Activated T-cell treated with anti-CD3 and anti-CD28 coated beads, Interleukin-2, amount 50 U/mL, for 48 hours (primary cell): ENCODE measurements around the gene UBL4B.
A peak's percentile ranks its signal among the peaks of the same experiment; 100 is the strongest.

Source experiments
- DNase-seq, 2 experiments: peaks; one replicate each; pipeline ENCODE4 v3.0.0-alpha.2; 2020

The UBL4B gene

DNA sequence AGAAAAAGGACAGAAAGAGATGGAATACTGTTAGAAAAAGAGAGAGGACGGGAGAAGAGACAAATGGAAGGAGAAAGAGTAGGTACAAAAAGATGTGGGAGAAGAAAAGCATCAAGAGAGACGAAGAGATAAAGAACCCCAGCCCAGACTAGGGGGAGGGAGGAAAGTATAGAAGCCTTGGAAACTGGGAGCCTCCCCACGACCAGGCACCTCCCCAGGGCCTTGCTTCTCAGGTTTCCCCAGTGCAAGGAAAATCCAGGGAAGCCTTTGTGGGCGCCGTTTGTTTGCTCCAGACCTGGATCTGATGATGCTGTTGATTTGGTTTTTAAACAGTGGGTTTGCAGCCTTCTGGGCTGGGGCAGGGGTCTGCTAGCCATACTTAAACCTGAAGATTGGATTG is 26.6 kb upstream of the UBL4B start:
- no peak for DNase-seq

DNA sequence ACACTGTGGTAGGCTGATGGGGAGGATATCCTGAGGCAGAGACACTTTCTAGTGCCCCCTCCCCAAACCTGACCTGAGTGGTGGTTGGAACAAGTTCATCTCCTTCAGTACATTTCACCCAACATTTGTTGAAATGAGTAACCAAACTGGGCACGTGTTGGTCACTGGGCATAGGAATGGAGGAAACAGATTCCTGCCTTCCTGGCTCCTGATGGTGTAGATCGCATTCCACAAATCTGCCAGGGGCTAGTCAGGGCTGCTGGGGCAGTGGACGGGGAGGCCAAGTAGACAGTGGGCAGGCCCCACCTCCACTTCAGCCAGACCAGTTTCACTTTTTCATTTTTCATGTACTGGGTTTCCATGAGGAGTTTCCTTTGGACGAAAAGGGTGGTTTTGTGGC is 25.3 kb upstream of the UBL4B start:
- no peak for DNase-seq

DNA sequence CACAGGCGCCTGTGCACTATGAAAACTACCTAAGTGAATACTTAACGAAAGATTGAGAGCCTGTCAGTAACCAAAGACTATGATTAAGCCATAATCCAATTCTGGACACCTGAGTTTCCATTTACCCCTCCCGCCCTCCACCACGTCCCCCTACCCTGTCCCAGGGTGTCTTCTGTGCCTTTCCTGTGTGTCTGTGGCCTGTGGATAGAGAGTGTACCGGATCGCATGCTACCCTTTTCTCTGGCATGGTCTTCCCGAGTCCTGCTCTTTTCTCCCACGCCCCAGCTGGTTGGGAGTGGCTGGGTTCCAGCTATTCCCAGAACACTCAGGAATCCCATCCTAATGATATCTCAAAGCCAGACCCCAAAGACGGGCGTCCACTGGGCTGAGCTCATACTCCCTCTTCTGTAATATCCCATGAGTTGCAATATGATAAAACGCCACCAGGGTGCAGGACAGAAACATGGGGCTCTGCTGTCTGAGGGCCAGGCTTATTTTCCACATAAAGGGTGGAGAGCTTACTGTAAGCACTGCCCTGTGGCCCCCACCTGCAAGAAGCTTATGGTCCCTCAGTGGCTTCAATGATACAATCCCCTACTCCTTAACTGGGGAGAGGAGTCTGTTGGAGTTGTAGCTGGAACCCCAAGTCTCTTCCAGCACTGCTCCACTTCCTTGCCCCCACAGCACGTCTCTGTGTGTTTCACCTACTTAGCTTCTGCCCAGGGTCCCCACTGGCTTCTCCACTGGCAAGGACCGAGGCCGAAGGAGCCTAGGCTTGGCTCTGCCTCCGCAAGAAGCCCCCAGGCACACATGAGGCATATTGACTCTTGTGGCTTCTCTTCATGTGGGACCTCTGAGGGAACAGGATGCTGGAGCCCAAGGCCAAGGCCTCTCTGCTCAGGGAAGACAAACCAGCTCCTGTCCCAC is 24.2 kb upstream of the UBL4B start:
- peak; percentile 59 to 61 for DNase-seq

DNA sequence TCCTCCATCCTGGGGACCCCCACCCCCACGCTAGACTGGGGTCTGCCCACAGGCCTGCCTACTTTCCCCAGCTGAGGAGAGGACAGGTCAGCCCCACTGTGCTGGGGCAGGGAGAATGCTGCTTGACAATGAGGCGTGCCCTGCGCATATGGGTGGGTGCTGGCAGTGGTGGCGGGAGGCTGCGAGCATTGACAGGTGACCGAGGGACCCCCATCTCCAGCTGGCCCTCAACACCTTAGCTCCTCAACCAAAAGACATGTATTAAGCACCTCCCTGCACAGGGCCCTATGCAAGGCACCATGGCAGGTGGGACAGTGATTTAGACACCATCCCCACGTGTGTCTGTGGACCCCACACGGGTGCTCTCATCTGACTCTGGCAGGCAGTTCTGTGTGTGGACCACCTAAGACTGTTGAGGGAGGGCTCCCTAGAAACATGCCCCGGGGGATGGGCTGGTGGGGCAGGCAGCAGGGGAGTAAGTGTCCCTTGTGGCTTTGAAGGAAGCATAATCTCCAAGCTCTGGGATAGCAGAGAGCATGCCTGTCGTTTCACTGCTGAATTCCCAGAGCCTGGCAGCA is 23.4 kb upstream of the UBL4B start:
- no peak for DNase-seq

DNA sequence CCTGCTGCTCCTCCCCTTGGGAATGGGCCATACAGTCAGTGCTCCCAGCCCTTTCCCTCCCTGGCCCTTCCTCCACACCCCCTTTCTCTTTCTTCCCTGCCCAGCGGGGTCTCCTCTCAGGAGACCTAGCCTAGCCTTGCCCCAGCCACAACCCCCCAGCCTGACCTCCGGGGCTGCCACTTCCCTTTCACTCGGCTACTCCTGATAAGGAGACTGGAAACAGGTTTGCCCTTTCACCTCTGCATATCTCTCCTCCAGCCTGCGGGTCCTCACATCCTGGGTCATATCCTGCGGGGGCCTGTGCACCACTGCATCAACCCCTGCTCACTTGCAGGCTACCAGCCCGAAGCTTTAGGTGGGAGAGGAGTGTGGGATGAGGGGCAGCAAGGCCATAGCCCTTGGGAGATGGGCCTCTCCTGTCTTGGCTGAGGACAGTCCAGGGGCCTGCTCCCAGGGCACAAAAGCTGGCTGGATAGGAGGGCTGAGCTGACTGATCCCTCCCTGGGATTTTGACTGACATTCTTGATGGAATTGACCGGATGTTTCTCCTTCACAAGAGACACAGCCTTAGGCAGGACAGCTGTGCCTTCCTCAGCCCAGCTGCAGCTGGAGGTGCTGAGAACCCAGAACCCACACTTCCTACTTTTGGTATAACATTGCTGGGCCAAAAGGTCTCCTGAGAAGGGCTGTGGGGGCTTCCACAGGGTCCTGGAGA is 22.5 kb upstream of the UBL4B start:
- DNase-seq, result no peak

DNA sequence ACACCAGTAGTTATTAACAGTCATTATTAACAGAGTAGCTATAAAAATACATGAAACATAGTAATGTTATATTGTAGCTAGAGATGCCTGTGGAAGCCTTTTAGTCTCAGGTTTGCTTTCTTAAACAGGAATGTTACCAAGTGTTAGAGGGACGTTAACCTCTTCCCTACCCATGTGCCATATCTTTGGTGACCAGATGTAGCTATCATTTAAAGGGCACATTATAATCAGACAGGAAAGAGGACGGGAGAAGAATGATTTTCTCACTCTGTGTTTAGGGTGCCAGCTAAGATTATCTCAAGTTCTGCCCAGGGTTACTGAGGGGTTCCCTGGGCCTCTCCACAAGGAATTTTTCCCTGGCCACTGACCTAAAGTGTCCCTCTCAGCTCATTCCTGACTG is 20.9 kb upstream of the UBL4B start:
- DNase-seq, result no peak

DNA sequence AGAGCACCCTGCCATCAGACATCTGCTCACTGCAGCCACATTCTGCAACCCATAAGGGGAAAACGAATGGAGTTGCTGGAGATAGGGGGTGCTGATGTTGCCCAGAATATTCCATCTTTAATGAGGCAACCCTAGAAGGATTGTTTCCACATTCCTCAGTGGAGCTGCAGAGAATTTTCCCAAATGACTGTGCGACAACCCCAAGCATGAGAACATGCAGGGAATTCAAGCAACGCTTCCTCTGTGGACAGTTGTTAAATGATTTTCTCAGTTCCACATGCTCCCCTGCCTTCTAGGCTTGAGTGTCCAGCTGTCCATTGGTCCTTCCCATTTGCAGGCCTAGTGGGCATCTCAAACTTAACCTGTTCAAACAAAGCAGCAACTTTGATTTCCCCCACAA is 20.5 kb upstream of the UBL4B start:
- no peak for DNase-seq

DNA sequence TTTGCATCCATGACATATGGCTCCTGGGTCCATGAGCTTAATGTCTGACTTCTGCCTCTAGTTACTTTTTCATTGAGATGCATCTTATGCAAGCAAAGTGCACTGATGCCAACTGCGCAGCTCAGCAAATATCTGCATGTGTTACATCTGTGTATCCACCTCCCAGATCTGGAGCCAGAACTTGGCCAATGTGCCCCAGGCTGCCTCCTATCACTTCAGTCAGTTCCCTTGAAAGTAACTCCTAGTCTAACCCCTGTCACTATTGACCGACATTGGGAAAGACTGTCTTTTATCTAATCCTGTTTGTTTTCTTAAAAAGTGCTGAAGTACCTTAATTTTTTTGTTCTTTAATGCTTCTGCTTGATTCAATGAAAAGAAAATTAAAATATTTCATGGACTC is 19.3 kb upstream of the UBL4B start:
- DNase-seq, result no peak

DNA sequence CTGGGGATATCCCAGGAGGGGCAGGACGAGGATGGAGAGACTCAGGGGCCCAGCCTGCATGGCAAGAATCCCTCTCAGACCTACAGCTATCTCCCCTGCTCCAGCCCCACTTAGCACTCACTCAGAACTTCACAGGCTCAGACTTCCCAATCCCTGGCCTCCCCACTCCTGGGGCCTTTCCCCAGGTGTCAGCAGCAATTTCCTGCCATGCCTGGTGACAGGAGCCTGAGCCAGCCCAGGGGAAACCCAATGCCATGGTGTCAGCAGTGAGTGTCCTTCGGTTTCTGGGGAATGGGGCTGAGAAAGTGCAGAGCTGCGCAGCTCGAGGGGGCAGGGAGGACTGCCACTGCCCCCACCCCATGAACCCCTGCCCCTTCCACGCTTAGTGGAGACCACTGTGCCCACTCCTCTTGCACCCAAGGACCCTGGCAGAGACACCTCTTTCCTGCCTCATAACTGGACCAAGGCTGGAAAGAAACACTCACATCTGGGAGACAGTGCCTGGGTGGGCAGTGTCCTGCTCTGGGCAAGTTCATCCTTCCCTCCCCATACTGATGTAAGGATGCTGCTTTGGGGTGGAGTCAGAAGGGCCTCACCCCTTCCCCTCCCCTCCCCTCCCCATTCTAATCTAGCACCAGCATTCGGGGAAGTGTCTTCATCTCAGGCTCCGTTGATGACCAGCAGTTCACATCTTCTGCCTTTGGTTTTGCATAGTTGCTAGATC is 17.1 kb upstream of the UBL4B start:
- DNase-seq, result no peak

DNA sequence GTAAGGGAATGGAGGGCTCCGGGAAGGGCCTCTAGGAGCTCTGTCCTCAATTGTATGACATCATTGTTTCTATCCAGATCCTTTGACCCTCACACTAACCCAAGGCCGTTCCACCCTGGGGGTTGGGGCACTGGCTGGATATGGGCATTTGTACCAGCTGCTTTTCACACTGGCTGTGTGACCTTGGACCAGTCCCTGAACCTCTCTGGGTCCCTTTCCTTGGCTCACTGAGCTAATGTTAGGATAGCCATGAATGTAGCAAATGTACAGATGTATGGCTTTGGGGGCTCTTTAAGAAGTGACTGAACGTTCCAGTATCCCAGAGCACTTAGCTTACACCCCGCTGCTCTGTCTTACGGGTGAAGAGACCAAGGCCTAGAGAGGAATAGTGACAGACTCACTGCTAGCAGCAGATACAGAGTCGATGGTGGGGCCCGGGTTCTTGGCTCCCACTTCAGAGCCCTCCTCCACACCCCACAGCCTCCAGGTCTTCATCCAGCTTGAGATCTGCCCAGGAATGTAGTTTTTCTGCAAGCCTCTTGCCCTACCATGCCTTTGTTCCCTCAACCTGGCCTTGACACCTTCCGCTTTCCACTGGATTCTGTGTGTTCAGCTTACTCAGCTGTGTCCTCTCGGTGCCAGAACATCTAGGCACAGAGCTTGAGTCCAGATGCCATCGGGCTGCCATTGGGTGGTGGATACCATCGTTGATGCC is 14.6 kb upstream of the UBL4B start:
- DNase-seq, result no peak

DNA sequence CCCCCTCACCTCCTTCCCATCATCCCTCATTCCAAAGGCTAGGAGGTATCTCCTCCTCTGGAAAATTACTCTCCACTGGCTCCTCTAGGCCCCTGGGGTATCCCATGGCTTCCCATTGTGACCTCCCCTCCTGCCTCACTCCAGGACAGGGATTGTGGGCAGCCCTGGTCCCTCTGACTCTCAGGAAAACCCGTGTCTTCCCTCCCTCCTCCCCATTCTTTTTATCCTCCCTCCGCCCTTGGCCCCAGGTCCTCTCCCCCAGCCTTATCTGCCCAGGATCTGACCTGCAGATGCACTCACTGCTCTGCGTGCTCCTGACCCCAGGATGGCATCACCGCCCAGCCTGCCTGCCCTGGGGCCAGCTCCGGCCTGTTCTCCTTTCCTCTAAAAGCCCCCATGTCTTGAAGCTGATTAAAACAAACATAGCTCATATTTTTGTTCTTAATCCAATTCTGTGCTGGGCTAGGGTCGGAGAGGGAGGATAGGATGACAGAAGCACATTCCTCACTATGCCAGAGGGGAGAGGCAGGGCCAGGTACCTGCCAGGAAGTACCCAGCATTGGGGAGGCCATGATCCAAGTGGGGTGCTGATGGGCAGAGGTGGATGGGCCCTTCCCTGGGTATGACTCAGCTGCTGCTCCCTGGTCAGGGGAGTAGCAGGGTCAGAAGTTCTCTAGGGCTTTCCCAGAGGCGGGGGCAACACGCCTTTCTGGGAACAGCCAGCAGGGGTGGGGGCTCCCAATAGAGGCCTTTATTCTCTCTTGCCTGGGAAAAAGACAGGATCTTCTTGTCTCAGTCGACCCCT is 13.8 kb upstream of the UBL4B start:
- no peak for DNase-seq

DNA sequence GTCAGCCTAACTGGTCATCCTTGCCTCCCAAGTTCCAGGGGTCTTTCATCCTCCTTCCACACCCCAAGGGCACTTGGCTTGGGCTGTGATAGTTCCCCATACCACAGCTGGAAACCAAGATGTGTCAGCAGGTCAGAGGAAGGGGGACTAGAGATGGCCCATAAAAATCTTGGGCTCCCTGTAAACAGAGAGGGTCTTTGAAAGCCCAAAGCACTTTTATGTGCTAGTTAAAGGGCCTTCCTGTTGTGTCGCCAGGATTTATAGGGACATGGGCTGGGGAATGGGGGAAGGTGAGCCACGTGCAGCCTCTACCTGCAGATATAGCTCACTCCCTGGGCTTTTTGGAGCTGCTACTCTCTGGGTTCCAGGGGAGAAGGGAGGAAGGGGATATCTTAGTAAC is 11.9 kb upstream of the UBL4B start:
- no peak for DNase-seq

DNA sequence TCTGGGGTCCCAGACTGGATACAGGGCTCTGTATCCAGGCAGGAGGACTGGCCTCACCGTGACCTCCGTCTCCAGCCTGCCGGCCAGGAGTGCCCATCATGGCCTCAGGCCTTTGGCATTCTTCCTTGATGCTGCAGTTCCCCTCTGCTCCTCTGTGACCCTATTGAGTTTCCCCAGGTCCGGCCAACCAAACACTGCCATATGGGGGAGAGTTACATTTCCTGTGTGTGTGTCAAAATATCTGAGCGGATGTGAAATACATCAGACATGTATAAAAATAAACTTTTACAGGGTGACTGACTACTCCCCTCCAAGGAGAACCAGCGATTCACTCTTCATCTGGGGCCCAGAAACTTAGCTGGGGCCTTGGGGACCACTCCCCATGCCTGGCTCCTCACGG is 10.2 kb upstream of the UBL4B start:
- DNase-seq, result no peak

DNA sequence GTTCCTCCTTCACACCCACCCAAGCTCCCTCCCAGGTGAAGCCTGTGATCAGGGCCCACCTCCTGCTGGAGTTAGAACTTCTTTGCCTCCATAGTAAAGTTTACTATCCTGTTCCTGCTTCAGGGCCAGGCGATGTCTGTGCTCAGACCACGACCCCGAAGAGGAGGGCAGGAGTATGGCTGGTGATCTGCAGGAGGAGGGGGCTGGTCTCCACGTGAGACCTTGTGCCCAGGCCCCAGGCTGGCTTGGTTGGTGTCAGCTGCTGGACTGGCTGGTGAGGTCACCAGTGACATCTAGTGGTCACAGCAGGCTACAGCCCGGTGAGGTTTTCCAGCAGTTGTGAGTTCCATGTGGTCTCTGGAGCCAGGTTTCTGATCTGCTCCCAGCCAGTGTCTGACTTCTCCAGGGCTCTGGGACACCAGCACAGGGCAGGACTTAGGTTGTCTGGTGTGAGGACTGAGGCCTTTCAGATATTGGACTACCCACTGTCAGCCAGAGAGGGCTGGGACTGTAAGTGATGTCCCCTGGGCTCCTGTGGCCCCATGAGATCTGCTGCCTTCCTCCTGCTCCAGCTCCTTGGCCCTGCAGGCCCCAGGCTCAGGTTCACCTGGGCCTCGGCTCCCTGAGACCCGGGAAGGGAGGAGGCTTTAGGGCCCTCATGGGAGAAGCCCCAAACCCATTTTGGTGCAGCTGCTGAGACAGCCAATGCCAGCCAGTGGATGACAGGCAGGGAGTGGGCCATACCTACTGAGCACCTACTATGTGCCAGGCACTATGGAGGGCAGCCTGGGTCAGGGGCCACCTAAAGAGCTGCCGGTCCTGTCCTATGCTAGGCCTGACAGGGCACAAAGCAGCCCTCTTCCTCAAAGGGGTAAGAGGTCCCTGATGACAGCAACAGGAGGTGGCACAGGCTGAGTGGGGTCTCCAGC is 6.0 kb upstream of the UBL4B start:
- peak; percentile 72 to 78 for DNase-seq

DNA sequence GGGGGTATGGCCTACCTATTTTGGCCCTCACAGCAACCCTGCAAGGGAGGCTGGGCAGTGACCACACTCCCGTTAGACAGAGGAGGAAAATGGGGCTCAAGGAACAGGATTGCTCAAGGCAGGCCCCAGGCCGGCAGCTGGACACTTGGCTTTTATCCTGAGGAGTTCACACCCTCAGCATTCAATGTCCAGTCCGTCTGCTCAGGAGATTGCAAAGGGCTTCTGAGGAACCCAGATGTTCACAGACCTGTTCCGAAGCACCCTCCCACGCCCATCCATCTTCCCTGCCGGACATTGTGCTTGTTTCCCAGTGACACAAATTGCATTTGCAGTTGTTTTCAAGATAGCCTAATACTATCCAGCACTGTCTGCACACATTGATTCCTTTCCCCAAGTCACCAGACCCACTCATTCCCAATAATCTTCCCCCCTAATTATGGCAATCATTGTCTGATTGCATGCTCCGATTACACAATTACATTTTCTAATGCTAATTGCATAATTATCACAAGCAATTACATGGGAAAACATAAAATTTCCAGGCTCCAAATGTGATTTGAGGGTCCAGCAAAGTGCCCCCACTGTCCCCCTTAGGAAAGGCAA is 4.3 kb upstream of the UBL4B start:
- no peak for DNase-seq

DNA sequence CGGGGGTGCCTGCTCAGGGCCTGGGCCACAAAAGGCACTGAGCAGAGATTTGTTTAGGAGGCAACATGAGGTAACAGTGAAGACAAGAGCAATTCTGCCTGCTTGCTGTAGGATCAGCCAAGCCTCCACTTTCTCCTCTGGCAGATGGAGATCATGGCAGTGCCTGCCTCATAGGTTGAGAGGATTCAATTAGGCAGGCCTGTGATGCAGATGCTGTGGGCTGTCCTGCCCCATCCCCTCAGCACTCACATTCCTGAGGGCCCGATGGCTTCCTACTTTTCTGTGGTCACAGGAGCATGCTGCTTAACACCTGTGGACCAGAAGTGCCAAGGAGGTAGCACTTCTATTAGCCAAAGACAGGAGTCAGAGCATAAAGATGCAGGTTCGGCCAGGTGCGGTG is 1.2 kb upstream of the UBL4B start:
- no peak for DNase-seq

DNA sequence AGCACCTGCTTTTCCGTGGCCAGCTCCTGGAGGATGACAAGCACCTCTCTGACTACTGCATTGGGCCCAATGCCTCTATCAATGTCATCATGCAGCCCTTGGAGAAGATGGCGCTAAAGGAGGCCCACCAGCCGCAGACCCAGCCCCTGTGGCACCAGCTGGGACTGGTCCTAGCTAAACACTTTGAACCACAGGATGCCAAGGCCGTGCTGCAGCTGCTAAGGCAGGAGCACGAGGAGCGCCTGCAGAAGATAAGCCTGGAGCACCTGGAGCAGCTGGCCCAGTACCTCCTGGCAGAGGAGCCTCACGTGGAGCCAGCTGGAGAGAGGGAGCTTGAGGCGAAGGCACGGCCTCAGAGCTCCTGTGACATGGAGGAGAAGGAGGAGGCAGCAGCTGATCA is 413 bp downstream of the UBL4B start:
- no peak for DNase-seq

DNA sequence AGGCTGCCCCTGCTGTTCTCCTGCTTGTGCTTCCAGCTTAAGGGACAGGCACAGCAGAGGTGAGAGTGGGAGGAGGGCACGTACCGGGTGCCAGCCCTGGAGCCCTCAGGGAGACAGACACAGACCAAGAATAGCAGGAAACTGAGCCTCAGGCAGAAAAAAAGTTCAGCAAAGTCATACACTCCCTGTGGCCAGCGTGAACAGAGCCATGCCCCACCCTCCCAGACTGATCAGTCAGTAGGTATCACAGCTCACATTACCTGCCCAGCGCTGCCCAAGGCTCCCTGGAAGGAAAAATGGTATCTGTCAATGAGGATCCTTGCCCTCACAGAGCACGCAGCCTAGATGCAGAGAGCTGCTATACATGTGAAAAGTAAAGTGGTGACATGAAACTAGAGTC is 1.3 kb downstream of the UBL4B start:
- no peak for DNase-seq

DNA sequence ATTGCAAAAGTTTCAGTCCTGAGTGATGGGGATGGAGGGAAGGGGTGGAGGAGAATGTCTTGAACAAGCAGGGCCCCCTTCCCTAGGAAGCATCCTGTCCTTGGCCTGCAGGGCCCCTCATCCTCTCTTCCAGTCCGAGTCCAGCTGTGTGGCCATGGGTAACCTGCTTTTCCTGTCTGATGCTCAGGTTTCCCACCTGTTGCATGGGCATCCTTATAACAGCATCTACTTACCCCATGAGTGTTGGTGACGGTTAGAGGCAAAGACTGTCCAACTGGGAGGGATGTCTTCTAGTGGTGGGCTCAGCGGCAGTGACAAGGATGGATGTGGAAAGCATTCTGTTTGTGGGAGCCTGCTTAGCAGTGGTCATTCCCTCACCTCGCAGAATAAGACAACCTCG is 1.9 kb downstream of the UBL4B start:
- no peak for DNase-seq

DNA sequence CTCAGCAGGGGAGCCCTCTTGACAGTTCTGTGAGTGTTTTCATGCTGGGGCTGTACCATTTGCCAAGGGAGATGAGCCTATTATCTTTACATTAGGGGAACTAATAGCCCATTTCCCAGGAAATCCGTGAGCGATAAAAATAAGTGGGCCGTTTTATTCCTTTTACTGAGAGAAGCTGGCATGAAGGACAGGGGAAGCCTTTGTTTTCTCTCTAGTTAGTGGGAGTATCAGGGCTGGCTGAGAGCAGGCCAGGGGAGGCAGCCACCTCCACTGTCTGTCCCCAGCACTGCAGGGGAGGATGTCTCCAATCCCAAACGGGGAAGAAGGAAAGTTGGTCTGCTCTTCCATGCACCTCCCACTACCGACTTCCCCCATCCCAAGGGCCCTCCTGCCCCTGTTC is 2.5 kb downstream of the UBL4B start:
- DNase-seq, result no peak
